ENCODE measurements around the gene SNX11. TPM values are rescaled to one million over a fixed set of nuclear protein-coding genes. Genes with fewer than 3 reads are reported as not detected.
A peak's percentile ranks its signal among the peaks of the same experiment; 100 is the strongest.

The SNX11 gene
- polyA plus RNA-seq, 4 donors: 12.5 to 17.4 (median 15.8) TPM

DNA sequence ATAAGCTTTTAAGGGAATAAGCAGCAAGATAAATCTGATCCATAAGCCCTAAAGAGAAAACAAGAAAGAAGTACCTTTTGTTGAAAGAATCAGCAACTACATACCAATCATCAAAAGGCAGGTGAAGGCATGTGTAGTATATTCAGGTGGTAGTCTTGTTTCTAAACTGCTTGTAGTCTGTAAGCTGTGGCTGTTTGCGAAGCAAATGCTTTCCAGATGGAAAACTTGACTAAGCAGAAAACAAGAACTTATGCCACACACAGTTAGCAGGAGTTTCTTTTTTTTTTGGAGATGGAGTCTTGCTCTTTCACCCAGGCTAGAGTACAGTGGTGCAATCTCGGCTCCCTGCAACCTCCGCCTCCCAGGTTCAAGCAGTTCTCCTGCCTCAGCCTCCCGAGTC lies 12.0 kb upstream of the SNX11 start:
- no peak for DNase-seq (ENCODE audit: low read depth in 4 of 4, low spot score in 3 of 4)

DNA sequence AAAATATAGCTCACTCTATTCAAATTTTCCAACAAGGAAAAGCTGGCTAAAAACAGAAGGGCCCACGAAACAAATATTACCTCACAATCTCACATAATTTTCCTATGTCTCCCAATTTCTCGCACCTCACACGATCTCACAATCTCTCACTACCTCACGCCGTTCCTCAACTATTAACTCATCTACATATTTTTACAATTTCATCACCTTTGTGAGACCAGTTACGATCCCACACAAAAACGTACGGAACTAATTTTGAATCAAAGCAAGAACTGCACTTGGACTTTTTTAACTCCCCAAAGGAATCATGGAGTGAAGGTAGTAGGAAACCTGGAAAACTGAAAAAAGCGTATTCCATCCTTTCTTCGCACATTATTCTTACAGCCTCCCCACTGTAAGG lies 7.4 kb upstream of the SNX11 start:
- no peak for DNase-seq (ENCODE audit: low read depth in 4 of 4, low spot score in 3 of 4)

DNA sequence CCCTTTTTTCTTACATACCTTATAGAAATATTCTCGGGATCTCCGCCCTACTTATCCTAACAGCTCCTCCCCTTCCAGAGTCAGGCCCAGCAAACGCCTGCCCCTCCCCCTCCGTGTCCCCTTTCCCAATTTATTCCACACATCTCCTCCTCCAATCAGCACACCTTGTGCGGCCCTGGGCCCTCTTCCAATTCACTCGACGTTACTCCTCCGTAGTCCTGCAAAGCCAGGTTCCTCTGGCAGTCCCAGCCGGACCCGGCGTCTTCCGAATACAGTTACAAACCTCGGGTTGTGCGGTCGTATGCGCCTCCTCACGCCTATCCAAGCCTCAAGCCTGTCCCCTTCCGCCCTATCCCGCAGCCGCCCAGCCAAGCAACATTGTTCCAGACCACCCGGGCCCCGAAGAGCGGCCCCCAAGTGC lies 7.0 kb upstream of the SNX11 start:
- DNase-seq (ENCODE audit: low read depth in 4 of 4, low spot score in 3 of 4): peak in 1 of 4 donors; percentile 43

DNA sequence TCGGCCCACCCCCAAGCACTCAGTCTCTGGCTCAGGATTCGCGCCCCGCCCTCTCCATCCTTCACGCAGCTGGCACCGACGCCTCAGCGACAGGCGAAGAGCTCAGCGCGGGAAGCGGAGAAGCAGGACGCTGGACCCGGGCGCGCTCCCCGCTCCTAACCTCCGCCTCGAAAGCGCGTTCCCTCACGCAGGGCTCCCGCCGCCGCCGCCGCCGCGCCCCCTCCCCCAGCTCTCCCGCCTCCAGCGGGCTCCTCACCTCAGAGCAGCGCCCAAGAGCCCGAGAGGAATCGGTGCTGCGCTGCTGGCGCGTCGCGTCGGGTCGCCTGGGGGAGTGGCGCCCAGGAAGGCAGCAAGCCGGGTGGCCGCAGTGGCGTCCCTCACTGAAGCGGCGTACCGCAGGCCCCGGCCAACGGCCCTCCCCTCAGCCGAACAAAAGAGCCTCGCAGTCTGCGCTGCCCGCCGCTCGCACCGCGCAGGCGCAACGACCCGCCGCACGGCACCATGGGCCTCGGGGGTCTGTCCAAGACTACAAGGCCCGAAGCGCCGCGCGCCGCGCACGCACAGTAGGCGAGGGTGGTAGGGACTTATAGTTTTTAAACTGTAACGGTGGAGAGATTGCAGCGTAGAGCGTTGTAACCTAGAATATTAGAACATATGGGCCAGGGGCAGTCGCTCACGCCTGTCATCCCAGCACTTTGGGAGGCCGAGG lies 6.4 kb upstream of the SNX11 start, which contains the start of gene CBX1:
Gene CBX1 (minus strand): TSS at position 467 of the 709 bp plus-strand sequence. CDS start 24,474 bp downstream, outside the sequence.
- peak; percentile 88 to 92 (median 90) for DNase-seq (ENCODE audit: low read depth in 4 of 4, low spot score in 3 of 4)

DNA sequence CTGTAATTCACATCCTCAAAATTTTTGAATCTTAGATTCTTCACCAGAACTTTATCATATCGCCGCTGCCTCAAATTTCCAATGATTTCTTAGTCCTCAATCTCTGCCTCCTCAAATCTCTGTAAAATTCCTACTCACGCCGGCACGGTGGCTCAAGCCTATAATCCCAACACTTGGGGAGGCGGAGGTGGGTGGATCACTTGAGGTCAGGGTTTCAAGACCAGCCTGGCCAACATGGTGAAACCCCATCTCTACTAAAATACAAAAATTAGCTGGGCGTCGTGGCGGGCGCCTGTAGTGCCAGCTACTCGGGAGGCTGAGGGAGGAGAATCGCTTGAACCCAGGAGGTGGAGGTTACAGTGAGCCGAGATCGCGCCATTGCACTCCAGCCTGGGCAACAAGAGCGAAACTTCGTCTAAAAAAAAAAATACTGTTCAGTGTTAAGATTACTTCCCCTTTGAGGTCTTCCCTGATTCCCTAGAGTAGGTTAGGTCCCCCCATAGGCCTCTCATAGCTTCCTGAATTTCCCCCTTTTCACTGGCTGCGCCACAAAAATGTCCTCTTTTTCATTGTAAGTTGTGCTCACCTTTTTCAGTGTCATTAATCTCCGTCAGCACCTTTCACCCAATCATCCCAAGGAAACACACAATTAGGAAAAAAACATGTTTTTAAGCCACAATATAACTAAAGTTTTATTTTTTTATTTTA lies 5.4 kb upstream of the SNX11 start:
- DNase-seq (ENCODE audit: low read depth in 4 of 4, low spot score in 3 of 4): no peak

DNA sequence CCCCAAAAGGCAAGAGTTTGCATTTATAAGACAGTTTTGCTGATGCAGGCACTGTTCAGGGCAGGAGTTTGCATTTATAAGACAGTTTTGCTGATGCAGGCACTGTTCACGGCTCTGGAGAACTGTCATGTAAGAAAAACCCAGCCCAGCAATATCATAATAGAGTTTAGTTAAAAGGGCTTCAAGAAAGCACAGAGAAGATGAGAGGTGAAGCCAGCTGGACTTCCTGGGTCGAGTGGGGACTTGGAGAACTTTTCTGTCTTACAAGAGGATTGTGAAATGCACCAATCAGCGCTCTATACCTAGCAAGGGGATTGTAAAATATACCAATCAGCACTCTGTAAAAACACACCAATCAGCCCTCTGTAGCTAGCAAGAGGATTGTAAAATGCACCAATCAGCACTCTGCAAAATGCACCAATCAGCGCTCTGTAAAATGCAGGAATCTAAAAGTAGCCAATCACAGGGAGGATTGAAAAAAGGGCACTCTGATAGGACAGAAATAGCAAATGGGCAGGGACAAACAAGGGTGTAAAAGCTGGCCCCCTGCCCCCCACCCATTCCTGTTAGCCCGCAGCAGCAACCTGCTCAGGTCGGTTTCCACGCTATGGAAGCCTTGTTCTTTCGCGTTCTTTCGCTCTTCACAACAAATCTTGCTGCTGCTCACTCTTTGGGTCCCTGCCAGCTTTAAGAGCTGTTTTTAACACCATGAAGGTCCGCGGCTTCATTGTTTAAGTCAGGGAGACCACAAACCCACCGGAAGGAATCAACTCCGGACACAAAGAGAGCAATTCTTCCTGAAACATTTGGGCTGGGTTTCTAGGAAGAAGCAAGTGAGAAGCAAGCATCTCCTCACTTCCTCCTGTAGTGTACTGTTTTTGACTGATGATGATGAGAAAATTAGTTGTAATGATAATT lies 4.5 kb upstream of the SNX11 start:
- no peak for DNase-seq (ENCODE audit: low read depth in 4 of 4, low spot score in 3 of 4)

DNA sequence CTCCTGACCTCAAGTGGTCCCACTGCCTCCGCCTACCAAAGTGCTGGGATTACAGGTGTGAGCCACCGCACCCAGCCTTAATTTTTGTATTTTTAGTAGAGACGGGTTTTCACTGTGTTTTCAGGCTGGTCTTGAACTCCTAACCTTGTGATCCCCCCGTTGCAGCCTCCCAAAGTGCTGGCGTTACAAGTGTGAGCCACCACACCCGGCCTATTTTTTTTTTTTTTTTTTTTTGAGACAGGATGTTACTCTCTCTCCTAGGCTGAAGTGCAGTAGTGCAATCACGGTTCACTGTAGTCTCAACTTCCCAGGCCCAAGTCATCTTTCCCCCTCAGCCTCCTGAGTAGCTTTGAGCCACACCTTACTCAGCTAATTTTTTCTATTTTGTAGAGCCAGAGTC lies 3.1 kb upstream of the SNX11 start:
- no peak for DNase-seq (ENCODE audit: low read depth in 4 of 4, low spot score in 3 of 4)

DNA sequence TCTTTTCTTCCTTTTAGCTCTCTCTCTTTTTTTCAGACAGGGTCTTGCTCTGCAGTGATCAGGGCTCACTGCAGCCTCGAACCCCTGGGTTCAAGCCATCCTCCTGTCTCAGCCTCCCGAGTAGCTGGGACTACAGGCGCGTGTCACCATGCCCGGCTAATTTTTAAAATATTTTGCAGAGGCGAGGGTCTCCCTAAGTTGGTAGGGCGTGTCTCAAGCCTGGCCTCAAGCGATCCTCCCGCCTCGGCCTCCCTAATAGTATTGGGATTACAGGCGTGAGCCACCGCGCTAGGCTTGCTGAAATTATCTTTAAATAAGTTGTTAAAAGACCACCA lies 797 bp upstream of the SNX11 start:
- no peak for DNase-seq (ENCODE audit: low read depth in 4 of 4, low spot score in 3 of 4)

DNA sequence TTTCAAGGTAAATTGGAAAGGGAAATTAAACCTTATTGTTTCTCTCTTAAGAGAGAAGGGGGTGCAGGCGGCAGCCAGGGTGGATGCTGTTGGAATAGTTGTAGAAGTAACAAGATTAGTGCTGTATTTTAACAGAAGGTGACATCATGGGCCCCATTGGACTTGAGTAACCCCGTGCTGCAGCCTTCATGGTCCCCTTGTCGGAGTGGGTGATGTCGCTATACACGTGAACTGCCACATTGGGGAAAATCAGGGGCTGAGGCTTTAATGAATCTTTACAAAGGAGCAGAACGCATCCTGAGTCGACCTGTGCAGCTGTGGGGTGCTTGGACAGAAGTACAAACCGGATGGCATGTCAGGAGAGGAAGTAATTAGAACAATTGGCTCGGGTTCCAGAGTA lies 3.2 kb downstream of the SNX11 start:
- DNase-seq (ENCODE audit: low read depth in 4 of 4, low spot score in 3 of 4): no peak

DNA sequence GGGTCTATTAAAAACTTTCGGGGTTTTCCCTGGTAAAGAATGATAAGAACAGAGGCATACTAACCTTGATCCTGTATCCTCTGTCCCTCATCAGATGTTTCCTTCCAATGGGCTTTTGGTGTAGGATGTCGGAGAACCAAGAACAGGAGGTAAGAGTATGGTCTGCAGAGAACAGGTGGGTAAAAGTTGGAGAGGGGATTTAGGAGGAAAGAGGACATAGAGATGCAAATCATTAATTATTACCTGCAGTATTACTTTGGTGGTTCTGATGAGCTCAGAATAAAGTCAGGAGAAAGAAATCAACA lies 4.3 kb downstream of the SNX11 start:
- no peak for DNase-seq (ENCODE audit: low read depth in 4 of 4, low spot score in 3 of 4)

DNA sequence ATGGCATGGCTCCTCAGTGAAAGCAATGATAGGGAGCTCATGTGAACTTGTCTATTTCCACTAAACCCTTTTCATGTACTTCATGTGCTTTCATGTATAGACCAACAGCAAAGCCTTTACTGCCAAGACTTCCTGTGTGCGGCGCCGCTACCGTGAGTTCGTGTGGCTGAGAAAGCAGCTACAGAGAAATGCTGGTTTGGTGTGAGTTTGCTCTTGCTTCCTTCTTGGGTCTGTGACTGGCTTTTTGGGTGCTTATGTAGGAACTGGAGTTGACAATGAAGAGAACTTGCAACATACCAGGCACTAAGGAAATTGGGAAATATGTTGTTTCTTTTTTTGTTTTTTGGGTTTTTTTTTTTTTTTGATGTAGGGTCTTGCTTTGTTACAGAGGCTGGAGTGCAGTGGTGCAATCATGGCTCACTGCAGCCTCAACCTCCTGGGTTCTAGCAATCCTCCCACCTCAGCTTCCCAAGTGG lies 5.7 kb downstream of the SNX11 start:
- no peak for DNase-seq (ENCODE audit: low read depth in 4 of 4, low spot score in 3 of 4)

DNA sequence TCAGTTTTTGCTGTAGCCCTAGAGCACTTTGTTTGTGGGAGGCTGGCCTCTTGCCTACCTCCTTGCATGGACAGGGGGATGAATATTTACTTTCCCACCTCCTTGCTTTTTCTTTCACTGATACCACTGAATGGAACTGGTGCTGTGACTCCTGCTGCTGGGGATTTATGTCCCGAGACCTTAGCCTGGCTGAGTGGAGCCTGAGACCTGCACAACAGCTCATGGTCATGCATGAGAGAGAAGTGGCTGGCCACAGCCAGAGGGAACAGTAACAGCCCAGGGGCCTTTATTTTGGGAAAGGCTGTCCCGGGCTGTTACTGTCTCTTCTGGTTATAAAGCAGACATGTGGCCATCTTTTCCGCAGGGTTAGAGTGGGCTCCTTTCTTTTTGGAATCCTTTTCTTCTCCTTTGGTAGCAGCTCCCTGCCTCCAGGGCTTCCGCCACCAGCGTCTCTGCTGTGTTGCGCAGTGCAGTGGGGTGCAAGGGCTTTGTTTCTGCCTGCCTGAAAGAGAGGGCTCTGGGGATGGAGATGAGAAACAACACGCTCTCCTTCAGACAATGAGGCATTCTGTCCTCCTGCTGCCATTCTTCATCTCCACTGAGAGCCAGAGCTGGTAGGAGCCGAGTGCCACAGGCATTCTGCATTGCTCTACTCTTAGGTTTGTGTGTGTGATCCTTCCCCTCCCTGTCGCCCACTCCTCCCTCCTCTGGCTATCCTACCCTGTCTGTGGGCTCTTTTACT lies 14.5 kb downstream of the SNX11 start:
- DNase-seq (ENCODE audit: low read depth in 4 of 4, low spot score in 3 of 4): no peak

DNA sequence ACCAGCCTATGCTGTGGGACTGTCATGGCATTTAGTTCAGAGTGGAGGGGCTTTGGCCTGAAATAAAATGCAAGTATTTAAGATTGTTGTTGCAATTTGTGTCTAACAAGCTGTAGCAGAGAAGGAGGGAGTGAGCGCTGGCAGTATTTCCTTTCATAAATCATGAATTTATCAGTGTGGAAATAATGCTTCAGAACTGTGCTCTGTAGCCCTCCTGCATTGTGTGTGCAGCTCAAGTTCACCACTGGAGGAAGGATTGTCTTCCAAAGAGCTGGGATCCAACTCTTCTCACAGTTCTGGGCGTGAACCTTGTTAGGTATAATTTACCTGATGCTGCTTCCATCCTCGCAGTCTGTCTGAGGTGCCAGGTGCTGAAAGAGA lies 15.1 kb downstream of the SNX11 start:
- DNase-seq (ENCODE audit: low read depth in 4 of 4, low spot score in 3 of 4): no peak

DNA sequence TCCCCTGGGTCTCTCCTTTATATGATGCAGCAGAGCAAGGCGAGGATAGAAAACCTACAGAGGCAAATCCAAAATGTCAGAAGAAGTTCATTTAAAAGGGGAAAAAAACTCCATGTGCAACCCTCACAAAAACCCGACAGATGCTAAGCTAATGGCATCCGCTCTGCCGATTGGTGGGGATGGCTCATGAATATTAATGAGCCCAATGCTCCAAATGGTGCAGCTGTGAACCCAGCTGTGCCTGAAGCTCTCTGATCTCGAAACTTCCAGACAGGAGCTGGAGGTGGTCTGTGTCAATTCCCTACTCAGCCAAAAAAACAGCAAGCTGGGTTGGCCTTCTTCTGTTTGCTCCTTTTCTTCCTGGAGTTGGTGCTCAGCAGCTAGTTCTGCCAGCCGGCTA lies 15.5 kb downstream of the SNX11 start:
- DNase-seq (ENCODE audit: low read depth in 4 of 4, low spot score in 3 of 4): no peak

DNA sequence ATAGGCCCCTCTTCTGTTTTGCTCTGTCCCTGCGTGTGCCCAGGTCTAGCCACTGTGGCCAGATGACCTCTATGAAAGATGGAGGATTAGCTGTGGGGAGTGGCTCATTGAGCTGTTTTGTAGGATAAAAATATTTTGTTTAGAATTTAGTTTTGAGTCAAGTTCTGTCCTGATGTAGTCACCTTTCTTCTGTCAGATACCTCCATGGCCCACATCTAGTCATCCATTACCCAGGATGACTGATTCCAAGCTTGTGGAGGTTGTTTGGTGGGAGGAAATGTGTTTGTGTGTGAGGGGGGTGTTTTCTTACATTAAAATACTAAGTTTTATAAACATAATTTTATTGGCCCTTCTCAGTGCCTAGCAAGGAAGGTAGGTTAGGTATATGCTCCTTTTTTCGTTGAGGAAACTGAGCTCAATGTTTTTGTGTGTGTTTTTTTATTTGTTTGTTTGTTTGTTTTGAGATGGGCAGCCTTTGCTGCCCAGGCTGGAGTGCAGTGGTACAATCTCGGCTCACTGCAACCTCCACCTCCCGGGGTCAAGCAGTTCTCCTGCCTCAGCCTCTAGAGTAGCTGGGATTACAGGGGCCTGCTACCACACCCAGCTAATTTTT lies 16.3 kb downstream of the SNX11 start:
- no peak for DNase-seq (ENCODE audit: low read depth in 4 of 4, low spot score in 3 of 4)

DNA sequence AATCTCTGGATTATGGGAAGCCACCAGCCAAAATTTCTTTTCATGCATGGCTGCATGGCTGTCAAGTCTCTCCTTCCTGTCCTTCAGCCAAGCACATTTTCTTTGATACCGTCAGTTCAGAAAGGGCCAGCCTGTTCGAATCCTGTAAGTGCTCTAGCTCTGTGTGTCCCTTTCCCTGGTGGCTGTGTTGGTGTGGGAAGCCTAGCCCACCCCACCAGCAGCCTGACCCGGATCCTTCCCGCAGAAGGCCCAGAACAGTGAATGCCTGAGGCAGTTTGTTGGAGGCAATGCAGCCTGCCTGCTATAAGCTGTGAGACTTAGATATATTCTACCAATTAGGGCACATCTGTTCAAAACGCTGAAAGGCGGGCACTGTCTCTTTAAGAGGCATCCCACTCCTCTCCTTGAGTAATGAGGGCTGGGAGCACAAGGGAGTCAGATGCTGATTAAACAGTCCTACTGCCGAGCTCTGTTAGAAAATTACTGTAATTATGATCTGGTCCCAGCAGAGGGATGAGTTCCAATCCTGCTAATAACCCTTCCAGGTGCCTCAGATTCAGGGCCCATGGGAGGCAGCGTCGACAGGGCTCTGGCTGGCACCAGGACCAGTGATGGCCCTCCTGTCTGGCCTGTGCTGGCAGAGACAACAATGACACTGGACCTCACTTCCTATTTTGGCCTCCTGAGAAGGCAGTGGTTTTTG lies 18.4 kb downstream of the SNX11 start:
- no peak for DNase-seq (ENCODE audit: low read depth in 4 of 4, low spot score in 3 of 4)

DNA sequence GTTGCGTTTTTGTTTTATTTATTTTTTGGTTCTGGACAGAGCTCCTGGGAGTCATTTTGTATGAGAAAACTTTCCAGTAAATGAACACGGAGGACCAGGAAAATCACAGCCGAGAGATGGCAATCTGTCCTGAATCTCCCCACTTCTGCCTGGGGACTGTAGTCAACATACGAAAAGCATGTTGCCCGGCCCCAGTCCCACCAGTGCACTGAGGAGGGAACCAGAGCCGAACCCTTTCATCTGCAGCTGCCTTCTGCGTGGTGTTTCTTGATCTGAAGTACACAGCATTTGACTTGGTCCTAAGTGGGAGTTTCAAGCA lies 18.9 kb downstream of the SNX11 start:
- no peak for DNase-seq (ENCODE audit: low read depth in 4 of 4, low spot score in 3 of 4)

DNA sequence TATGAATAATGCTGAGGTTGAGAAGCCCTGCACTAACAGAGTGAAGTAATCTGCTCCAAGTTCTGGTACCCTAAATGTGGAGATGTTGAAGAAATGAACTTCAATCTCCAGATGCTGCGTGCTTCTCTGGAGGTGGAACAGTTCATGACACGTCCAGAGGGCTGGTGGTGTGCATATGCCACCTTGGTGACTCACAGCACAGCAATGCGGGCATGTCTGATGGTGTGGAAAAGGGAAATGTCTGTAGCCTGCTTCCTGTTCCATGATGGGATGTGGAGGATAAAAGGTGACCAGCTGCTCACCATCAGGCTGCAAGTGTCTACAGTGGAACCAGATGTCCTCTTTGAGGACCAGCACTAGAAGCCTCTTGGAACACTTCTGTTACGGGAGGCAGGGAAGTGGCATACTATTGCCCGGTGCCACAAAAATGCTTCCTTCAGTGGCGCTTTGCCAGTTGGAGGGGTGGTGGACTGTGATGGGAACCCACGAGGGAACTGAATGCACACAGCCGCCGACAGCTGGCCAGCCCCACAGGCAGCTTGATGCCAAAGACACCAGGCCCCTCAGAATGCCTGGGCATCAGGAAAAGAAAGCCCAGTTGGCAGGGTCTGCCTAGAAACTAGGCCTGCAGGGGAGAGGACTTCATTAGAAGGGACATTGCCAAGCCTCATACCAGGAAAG lies 19.9 kb downstream of the SNX11 start:
- no peak for DNase-seq (ENCODE audit: low read depth in 4 of 4, low spot score in 3 of 4)

DNA sequence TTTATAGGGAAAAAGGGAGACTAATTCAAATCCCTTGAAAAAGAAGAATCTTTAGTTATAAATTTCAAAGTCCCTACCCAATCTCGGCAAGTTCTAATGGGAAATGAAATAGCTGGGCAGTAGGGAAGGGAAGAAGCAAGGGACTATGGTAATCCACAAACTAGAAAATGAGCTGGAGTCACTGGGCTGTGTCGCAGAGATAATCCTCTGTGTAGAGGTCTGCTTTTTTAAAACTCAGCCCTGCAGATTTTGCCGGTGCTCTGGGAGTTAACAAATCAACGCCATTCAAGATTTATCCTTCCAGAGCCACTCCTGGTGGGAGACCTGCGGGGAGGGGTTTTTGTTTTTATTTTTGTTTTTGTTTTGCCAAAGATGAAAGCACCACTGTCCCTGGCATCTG lies 20.8 kb downstream of the SNX11 start:
- no peak for DNase-seq (ENCODE audit: low read depth in 4 of 4, low spot score in 3 of 4)

All from left renal pelvis (tissue), 4 donors.